Esophagus muscularis mucosa (tissue), 4 donors: ENCODE measurements around the gene TEX44. TPM values are rescaled to one million over a fixed set of nuclear protein-coding genes. Genes with fewer than 3 reads are reported as not detected.

ENCODE experiments used
- DNase-seq: peaks from one replicate; pipeline ENCODE4 v3.0.0-alpha.2; 2017; ENCODE audit errors: extremely low spot score
- H3K27ac ChIP-seq, 4 donors: fragments of 200-600 bp; sonication (generic); replicated peaks in 1 of 4; 1 replicate in 3 of 4; 2 replicates in 1 of 4; pipeline ENCODE4 v1.5.1; 2016 to 2019; ENCODE audit warnings: mild to moderate bottlenecking in 1 of 4
- H3K27me3 ChIP-seq, 4 donors: fragments of 200-600 bp; sonication (generic); one replicate each; pipeline versions ENCODE4 v1.5.1 to v1.6.0; 2016 to 2019
- H3K36me3 ChIP-seq, 4 donors: fragments of 200-600 bp; sonication (generic); one replicate each; pipeline ENCODE4 v1.5.1; 2016 to 2019
- H3K4me1 ChIP-seq, 4 donors: fragments of 200-600 bp; sonication (generic); one replicate each; pipeline ENCODE4 v1.5.1; 2016 to 2019
- H3K4me3 ChIP-seq, 4 donors: fragments of 200-600 bp; sonication (generic); 1 replicate in 2 of 4; 2 replicates in 2 of 4; pipeline ENCODE4 v1.5.1; 2016 to 2019; ENCODE audit warnings: mild to moderate bottlenecking in 4 of 4, moderate library complexity in 1 of 4
- H3K9me3 ChIP-seq, 4 donors: fragments of 200-600 bp; sonication (generic); 1 replicate in 3 of 4; 2 replicates in 1 of 4; pipeline ENCODE4 v1.5.1; 2016 to 2019
- EP300 ChIP-seq: sonication (generic); formaldehyde crosslinking; IDR thresholded peaks from one replicate; pipeline ENCODE4 v1.6.1; 2017; ENCODE audit warnings: antibody characterized with exemption
- POLR2A ChIP-seq: fragments of 450-650 bp; IDR thresholded peaks from one replicate; pipeline ENCODE4 v1.6.1; 2017; ENCODE audit warnings: antibody characterized with exemption, moderate library complexity, mild to moderate bottlenecking, low read depth
- POLR2AphosphoS5 ChIP-seq, 2 donors: sonication (generic); formaldehyde crosslinking; IDR thresholded peaks; one replicate each; pipeline ENCODE4 v1.6.1; 2017; ENCODE audit warnings: antibody characterized with exemption in 2 of 2
- WGBS: methylation state at CpG from one replicate; pipeline ENCODE4 v1.1.5; 2018; 5-methylcytosine and 5-hydroxymethylcytosine counted together
- intact Hi-C: fragments of 100-400 bp; cut with DNase I; formaldehyde crosslinking; loops from one replicate; pipeline ENCODE4 v1.15.1; 2023
- total RNA-seq, 4 donors: library from RNA; depleted of rRNA; stranded (reverse); fragments of >200 nt; gene quantifications; one replicate each; pipeline versions ENCODE4 v1.1.0 to v1.2.1, GENCODE V29; 2016
- TF ChIP-seq, protein P1 (sequence below), 3 experiments: fragments of 200-600 bp in 2 of 3; fragments of 450-650 bp in 1 of 3; sonication (generic) in 2 of 3; IDR thresholded peaks; one replicate each; pipeline ENCODE4 v1.5.1; 2017 to 2019; ENCODE audit warnings: antibody characterized with exemption in 3 of 3, mild to moderate bottlenecking in 2 of 3, moderate library complexity in 1 of 3

TEX44 gene
- total RNA-seq, 4 donors from 2014 or later = not detected

DNA sequence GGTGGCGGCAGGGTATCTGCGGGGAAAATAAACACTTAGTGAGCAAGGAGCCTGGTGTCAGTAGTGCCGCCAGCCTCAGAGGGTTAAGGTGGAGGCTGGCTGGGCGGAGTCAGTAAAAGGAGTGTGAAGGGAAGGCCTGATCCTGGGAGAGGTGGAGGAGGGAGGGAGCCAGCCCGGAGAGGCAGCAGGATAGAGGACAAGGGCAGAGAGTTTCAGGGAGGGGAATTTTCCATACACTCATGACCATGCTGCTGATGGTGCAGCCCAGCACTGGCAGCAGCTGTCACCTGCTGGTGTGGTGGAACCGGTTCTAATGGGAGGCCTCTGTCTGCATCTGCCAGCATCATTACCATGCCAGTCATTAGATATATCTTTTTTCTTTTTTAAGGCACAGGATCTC lies 2.0 kb upstream of the TEX44 start:
- WGBS = 81% methylated on average over 6 of the region's 6 CpGs
- no peaks in the 10 kb centered on the region for H3K9me3 ChIP-seq
- intact Hi-C loops = no loop called here

DNA sequence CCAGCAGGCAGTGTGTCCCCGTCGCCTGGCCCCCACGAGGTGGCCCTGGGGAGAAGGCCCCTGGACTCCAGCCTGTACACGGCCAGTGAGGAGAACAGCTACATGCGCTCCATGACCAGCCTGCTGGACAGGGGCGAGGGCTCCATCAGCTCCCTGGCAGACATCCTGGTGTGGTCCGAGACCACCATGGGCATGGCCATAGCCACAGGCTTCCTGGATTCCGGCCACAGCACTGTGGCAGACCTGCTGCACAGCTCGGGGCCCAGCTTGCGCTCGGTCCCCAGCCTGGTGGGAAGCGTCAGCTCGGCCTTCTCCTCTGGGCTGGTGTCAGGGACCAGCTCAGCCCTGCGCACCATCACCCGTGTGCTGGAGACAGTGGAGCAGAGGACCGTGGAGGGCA lies 1.0 kb downstream of the TEX44 start:
- intact Hi-C loops = no loop called here
- WGBS = no CpG with 5 or more reads among the region's 16 CpGs
- H3K27ac ChIP-seq = no peak overlapping the region
- no peak for TF ChIP-seq EP300
- TF ChIP-seq, protein P1, sequence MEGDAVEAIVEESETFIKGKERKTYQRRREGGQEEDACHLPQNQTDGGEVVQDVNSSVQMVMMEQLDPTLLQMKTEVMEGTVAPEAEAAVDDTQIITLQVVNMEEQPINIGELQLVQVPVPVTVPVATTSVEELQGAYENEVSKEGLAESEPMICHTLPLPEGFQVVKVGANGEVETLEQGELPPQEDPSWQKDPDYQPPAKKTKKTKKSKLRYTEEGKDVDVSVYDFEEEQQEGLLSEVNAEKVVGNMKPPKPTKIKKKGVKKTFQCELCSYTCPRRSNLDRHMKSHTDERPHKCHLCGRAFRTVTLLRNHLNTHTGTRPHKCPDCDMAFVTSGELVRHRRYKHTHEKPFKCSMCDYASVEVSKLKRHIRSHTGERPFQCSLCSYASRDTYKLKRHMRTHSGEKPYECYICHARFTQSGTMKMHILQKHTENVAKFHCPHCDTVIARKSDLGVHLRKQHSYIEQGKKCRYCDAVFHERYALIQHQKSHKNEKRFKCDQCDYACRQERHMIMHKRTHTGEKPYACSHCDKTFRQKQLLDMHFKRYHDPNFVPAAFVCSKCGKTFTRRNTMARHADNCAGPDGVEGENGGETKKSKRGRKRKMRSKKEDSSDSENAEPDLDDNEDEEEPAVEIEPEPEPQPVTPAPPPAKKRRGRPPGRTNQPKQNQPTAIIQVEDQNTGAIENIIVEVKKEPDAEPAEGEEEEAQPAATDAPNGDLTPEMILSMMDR (IDR thresholded peaks at IDR 0.05) = no peak
- no peak for TF ChIP-seq POLR2AphosphoS5 (IDR thresholded peaks at IDR 0.05)
- TF ChIP-seq POLR2A = no peak
- no peak overlapping the region for H3K4me3 ChIP-seq
- DNase-seq = no peak
- H3K4me1 ChIP-seq = peaks cover 0 to 9% (median 8%) of the 10 kb centered on the region in 4 donors
- no peaks in the 10 kb centered on the region for H3K36me3 ChIP-seq
- H3K9me3 ChIP-seq = no peaks in the 10 kb centered on the region
- H3K27me3 ChIP-seq = no peaks in the 10 kb centered on the region

More for the DNA sequence above, 2.0 kb upstream of the TEX44 start:
- H3K4me1 ChIP-seq = no peaks in the 10 kb centered on the region
- H3K4me3 ChIP-seq = no peak overlapping the region
- no peak for DNase-seq
- H3K36me3 ChIP-seq = no peaks in the 10 kb centered on the region
- TF ChIP-seq, protein P1 (IDR thresholded peaks at IDR 0.05) = no peak
- TF ChIP-seq POLR2A (no peak), POLR2AphosphoS5 (IDR thresholded peaks at IDR 0.05) (no peak), EP300 (no peak)
- H3K27me3 ChIP-seq = no peaks in the 10 kb centered on the region
- no peak overlapping the region for H3K27ac ChIP-seq

DNA sequence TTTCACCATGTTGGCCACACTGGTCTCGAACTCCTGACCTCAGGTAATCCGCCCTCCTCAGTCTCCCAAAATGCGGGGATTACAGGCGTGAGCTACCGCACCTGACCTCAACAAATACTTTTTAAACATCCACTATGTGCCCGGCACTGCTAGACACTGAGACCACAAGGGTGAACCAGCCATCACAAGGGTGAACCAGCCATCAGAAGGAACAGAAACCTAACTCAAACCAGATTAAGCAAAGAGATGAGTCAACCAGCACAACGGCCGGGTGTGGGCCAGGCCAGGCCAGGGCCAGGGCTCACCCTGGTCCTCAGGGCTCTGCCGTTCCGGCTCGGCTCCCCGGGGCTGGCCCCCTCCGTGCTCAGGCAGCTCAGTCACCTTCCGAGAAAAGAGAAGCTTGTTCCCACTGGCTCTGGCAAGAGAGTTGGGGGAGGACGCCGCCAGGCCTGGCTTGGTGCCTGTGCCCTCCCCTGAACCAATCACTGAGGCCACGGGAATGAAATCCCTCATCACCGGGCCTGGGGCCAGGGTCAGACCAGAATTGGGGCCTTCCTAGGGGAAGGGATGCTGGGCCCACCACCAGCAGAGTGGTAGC lies 4.4 kb downstream of the TEX44 start:
- TF ChIP-seq POLR2AphosphoS5 (IDR thresholded peaks at IDR 0.05) (no peak), EP300 (no peak), POLR2A (no peak)
- TF ChIP-seq, protein P1 (IDR thresholded peaks at IDR 0.05) = no peak
- H3K27ac ChIP-seq = peak overlapping the region in 3 of 4 donors; percentile 45 to 47 (median 46)
- H3K9me3 ChIP-seq = no peaks in the 10 kb centered on the region
- intact Hi-C loops = no loop called here
- DNase-seq = no peak
- H3K36me3 ChIP-seq = no peaks in the 10 kb centered on the region
- H3K27me3 ChIP-seq = no peaks in the 10 kb centered on the region
- H3K4me1 ChIP-seq = peaks cover 11 to 26% (median 24%) of the 10 kb centered on the region in 4 donors
- H3K4me3 ChIP-seq = no peak overlapping the region
- 77% methylated on average over 14 of the region's 18 CpGs for WGBS

DNA sequence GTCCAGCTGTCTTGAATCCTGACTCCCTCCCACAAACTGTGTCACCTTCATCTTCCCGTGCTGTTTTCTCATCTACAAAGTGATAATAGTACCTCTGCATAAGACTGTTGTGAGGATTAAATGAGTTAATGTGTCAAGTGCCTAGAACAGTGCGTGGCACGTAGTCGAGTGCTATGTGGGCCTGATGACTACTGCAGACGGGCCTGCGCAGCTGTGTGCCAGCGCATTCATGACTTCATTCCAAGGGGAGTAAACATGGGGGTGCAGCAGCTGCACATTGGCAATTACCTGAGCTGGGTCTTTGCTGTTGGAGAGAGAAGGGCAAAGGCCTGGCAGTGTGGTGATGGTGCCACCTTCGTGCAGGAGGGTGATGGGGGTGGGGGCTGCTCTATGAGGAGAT lies 5.0 kb downstream of the TEX44 start:
- WGBS = 88% methylated on average over 8 of the region's 8 CpGs
- H3K27me3 ChIP-seq = no peaks in the 10 kb centered on the region
- no peaks in the 10 kb centered on the region for H3K9me3 ChIP-seq
- no peak for TF ChIP-seq POLR2AphosphoS5 (IDR thresholded peaks at IDR 0.05)
- H3K4me1 ChIP-seq = peaks cover 11 to 30% (median 29%) of the 10 kb centered on the region in 4 donors
- DNase-seq = no peak
- H3K4me3 ChIP-seq = no peak overlapping the region
- peak overlapping the region in 3 of 4 donors; percentile 45 to 47 (median 46) for H3K27ac ChIP-seq
- intact Hi-C loops = no loop called here
- H3K36me3 ChIP-seq = no peaks in the 10 kb centered on the region

DNA sequence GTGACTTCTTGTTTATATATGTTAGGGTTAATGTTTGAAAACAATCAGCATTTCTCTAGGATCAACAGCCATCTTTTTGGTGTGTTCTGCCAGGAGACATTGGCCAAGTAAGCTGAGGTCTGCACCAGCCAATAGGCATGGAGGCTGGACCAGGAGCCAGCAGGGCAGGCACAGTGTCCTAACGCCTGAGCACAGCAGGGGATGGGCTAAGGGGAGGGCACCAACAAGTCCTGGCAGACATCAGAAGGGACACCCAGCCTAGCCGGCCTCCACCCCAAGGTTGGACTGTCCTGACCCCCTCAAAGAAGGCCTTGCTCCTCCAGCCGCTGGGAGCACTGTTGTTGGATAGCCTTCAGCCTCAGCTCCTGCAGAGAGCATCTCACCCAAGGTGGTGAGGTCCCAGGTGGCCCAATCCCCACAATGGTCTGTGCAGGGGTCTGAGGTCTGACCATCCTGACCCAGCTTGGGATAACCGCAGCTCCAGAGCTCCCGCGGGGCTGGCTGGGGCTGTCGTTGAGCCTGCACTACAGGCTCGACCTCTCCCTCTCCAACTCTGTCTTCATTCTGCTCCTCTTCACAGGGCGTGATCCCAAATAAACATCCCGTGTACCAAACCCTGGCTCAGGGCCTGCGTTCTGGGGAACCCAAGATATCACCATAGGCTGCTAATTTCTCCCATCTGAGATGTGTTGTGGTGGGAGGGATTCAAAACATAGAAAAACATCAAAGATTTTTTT lies 8.1 kb downstream of the TEX44 start:
- peaks cover 35 to 58% (median 58%) of the 10 kb centered on the region in 4 donors for H3K4me1 ChIP-seq
- H3K9me3 ChIP-seq = no peaks in the 10 kb centered on the region
- DNase-seq = no peak
- no peaks in the 10 kb centered on the region for H3K36me3 ChIP-seq
- 59% methylated on average over 7 of the region's 11 CpGs for WGBS
- H3K4me3 ChIP-seq = no peak overlapping the region
- intact Hi-C loops = loop anchor here (5.0 kb wide), 1 partner anchor 83 kb away; no protein-coding TSS in a partner anchor
- H3K27ac ChIP-seq = peak overlapping the region; percentile 94 to 100 (median 96)
- H3K27me3 ChIP-seq = no peaks in the 10 kb centered on the region
- no peak for TF ChIP-seq POLR2A
